Spinal cord (tissue), 10 donors: ENCODE results near the gene TMEM190. TPM values are rescaled to one million over a fixed set of nuclear protein-coding genes. Genes with fewer than 3 reads are reported as not detected.

Experiments
- DNase-seq, 6 donors: peaks; one replicate each; pipeline versions ENCODE4 v3.0.0 to v3.0.0-alpha.2; 2013 to 2015; ENCODE audit warnings: low spot score in 6 of 6, low read depth in 4 of 6
- H3K27ac ChIP-seq: one replicate; pipeline ENCODE4 v1.5.1; 2013; ENCODE audit warnings: low read depth, low read length, control low read depth
- H3K27me3 ChIP-seq: one replicate; pipeline ENCODE4 v1.6.1; 2013; ENCODE audit warnings: low read length; ENCODE audit not compliant: control insufficient read depth, insufficient read depth
- H3K36me3 ChIP-seq: one replicate; pipeline ENCODE4 v1.6.1; 2013; ENCODE audit warnings: low read length; ENCODE audit not compliant: control insufficient read depth, insufficient read depth
- H3K4me1 ChIP-seq: one replicate; pipeline ENCODE4 v1.6.1; 2013; ENCODE audit warnings: low read length; ENCODE audit not compliant: control insufficient read depth, insufficient read depth
- H3K4me3 ChIP-seq: one replicate; pipeline ENCODE4 v1.5.1; 2013; ENCODE audit warnings: low read depth, low read length, control low read depth
- H3K9me3 ChIP-seq: one replicate; pipeline ENCODE4 v1.6.1; 2013; ENCODE audit warnings: low read length; ENCODE audit not compliant: control insufficient read depth, insufficient read depth
- WGBS: methylation state at CpG from one replicate; pipeline ENCODE4 v1.1.5; 2013; ENCODE audit warnings: missing lambda C conversion rate; ENCODE audit not compliant: insufficient coverage; 5-methylcytosine and 5-hydroxymethylcytosine counted together
- polyA plus RNA-seq, 2 donors: library from polyadenylated mRNA; unstranded; fragments of 120-200 nt; gene quantifications; one replicate each; pipeline ENCODE4 v1.2.1, GENCODE V29; 2013; ENCODE audit not compliant: insufficient read length in 2 of 2
- total RNA-seq, 2 donors: library from RNA; depleted of rRNA in 1 of 2; stranded (reverse); fragments of 120-200 nt in 1 of 2; fragments of >200 nt in 1 of 2; gene quantifications; one replicate each; pipeline versions ENCODE4 v1.2.3 to v1.2.4, GENCODE V29; 2013 to 2014
- donor health status: healthy.

TMEM190 gene
- total and polyA plus RNA-seq, 4 donors: 0.40 to 5.0 (median 1.4) TPM

DNA sequence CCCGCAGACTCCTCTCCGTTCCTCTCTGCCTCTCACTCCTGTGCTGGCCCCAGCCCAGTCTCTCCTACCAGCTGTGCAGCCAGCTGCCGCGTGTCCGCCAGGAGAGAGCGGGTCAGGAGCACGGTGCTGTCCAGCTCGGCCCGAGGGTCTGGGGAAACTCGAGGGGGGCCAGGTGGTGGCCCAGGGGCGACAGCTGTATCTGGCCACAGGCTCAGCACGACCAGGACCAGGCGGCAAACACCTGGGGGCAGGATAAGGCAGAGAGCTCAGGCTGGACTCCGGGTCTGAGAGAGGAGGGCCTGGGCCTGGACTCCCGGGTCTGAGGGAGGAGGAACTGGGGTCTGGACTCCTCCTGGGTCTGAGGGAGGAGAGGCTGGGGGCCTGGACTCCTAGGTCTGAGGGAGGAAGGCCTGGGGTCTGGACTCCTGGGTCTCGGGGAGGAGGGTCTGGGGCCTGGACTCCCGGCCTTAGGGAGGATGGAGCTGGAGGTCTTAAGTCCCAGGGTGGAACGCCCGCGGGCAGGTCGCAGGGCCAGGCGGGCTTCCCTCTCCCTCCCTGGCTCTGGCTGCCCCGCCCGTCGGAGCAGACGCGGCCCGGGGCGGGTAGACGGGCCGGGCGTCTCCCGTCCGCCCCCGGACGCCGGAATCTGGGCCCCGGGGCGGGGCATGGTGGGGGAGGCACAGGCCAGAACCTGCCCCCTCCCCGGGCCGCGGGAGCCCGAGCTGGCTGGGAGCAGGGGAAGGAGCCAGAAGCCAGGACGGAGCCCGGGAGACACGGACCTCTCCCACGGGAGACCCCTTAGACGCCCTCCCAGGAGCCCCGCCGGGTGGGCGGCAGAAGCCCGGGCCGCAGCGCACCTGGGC, 7.7 kb upstream of the TMEM190 start:
- no peak for DNase-seq
- Histone ChIP-seq H3K27me3 (peaks cover 59% of the 10 kb centered on the region), H3K9me3 (no peaks in the 10 kb centered on the region), H3K4me3 (no peak overlapping the region), H3K36me3 (no peaks in the 10 kb centered on the region), H3K27ac (no peak overlapping the region), H3K4me1 (peaks cover 27% of the 10 kb centered on the region)
- 8% methylated on average over 54 of the region's 54 CpGs for WGBS

DNA sequence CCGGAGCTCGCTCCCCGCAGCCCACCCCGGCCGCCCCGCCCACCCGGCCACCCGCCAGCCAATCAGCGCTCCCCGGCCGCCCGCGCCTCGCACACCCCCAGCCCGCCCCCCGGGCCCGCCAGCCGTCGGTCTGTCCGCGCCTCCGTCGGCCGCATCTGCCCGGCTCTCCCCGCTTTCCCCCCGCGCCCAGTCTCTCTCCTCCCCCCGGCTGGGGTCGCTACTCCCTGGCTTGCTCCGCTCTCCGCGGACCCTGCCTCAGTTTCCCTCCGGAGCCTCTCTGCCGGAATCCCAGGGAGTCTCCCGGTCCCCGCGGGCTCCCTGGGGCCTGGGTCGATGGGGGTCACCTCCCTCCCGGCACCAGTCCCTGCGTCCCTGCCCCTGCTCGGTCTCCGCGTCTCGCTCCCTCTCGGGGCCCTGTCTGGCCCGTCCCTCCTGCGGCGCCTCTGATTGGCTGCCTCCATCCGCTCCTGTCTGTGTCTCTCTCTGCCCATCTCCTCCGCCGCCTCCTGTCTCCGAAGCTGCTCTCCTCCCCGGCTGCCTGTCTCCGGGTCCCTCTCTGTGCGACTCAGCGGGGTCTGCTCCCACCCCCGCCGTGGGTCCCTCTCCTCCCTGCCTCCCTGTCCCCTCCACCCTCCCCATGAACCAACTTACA, 6.8 kb upstream of the TMEM190 start:
- under 1% methylated on average over 53 of the region's 59 CpGs for WGBS
- DNase-seq: peak in 2 of 6 donors; percentile 63 to 78

DNA sequence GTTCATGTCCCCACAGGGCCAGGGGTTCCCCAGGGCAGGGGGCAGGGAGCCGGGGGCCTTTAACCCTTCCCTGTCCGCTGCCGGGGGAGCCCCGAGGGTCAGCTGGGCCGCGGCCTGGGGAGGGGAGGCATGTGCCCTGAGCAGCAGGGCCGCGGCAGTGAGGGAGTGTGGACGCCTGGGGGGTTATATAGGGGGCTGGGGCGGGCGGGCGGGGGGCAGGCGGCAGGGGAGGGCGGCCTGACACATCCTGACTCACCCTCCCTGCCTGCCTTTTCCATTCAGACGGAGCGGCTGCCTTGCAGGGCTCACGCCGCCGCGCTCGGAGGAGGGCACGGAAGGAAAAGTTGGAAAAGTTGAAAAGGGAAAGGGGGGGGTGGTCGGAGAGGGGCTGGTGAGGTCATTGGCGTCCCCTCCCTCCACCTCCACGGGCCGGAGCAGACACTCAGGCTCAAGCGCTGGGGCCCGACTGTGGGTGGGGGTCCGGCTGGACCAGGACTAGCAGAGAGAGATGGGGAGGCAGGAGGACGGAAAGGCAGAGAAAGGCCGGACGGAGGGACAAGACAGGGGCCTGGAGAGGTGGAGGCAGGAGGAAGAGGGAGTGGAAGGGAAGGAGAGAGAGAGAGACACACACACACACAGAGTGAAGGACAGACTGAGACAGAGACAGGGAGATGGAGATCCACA, 6.2 kb upstream of the TMEM190 start, which contains the start of gene IL11:
Gene IL11, minus strand, starts transcription at position 159 of the 684 bp plus-strand sequence. Its CDS starts 153 bp downstream, at position 6.
- H3K4me3 ChIP-seq: peak within 1 kb of the TSS; percentile 26
- peaks cover 32% of the 10 kb centered on the region for H3K4me1 ChIP-seq
- H3K27me3 ChIP-seq: peaks cover 67% of the 10 kb centered on the region
- H3K9me3 ChIP-seq: no peaks in the 10 kb centered on the region
- 7% methylated on average over 7 of the region's 32 CpGs for WGBS
- no peak within 1 kb of the TSS for H3K27ac ChIP-seq
- no peaks in the 10 kb centered on the region for H3K36me3 ChIP-seq
- no peak for DNase-seq

More for the DNA sequence above, 6.8 kb upstream of the TMEM190 start:
- peaks cover 32% of the 10 kb centered on the region for H3K4me1 ChIP-seq
- H3K27me3 ChIP-seq: peaks cover 66% of the 10 kb centered on the region
- H3K4me3 ChIP-seq: peak overlapping the region; percentile 26
- H3K9me3 ChIP-seq: no peaks in the 10 kb centered on the region
- no peaks in the 10 kb centered on the region for H3K36me3 ChIP-seq
- H3K27ac ChIP-seq: no peak overlapping the region

DNA sequence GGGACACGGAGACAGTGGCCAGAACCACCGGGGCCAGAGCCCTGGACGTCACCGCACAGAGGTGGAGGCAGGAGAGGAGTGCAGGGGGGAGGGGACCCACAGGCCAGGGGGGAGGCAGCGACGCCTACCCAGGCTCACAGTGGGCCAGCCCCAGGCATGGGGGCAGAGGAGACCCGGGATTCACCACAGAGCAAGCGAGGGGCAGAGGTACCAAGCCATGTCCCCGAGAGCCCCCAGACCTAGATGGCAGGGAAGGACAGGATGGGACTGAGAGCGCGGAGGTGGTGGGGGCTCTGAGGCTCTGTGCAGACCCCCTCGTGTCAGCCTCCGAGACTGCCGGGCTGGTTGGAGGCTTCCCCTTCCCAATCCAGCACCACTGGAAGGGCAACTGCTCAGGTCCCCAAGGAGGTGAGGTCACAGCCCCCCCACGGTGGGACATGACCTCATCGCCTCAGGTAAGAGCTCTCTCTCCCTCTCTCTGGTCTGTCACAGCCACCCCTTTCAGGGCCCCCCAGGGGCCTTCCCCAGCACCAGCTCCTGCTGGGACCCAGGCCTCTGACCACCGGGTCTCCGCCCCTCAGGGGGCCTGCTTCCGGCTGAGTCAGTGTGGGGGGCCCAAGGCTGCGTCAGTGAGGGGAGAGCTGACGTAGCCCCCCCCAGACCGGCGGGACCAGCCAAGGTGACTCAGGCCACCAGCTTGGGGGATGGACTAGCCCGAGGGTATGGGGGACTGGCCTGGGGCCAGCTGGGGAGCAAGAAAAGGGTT, 4.1 kb upstream of the TMEM190 start:
- peaks cover 46% of the 10 kb centered on the region for H3K4me1 ChIP-seq
- no peak overlapping the region for H3K27ac ChIP-seq
- no peak overlapping the region for H3K4me3 ChIP-seq
- H3K9me3 ChIP-seq: no peaks in the 10 kb centered on the region
- H3K36me3 ChIP-seq: no peaks in the 10 kb centered on the region
- peaks cover 84% of the 10 kb centered on the region for H3K27me3 ChIP-seq
- no peak for DNase-seq
- WGBS: 40% methylated on average over 21 of the region's 24 CpGs

DNA sequence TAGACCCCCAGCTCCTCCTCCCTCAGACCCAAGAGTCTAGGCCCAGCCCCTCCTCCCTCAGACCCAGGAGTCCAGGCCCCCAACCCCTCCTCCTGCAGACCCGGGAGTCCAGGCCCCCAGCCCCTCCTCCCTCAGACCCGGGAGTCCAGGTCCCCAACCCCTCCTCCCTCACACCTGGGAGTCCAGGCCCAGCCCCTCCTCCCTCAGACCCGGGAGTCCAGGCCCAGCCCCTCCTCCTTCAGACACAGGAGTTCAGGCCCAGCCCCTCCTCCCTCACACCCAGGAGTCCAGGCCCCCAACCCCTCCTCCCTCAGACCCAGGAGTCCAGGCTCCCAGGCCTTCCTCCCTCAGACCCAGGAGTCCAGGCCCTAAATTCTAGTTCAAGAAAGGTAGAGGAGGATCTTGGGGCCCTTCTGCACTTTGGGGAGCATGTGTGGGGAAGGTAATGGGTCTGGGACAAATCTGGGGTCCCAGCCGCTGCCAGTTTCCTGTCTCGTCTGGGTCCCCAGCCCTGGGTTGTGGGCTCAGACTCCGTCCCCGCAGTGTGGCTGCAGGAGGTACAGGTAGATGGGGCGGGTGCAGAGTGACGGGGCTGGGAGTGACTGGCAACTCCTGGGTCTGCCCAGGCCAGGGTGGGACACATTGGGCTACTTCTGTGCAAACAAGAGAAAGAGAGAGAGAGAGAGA, 3.2 kb upstream of the TMEM190 start:
- Histone ChIP-seq H3K9me3 (no peaks in the 10 kb centered on the region), H3K4me3 (no peak overlapping the region), H3K27me3 (peaks cover 82% of the 10 kb centered on the region), H3K27ac (no peak overlapping the region), H3K4me1 (peaks cover 49% of the 10 kb centered on the region), H3K36me3 (no peaks in the 10 kb centered on the region)
- no peak for DNase-seq
- 52% methylated on average over 8 of the region's 9 CpGs for WGBS

DNA sequence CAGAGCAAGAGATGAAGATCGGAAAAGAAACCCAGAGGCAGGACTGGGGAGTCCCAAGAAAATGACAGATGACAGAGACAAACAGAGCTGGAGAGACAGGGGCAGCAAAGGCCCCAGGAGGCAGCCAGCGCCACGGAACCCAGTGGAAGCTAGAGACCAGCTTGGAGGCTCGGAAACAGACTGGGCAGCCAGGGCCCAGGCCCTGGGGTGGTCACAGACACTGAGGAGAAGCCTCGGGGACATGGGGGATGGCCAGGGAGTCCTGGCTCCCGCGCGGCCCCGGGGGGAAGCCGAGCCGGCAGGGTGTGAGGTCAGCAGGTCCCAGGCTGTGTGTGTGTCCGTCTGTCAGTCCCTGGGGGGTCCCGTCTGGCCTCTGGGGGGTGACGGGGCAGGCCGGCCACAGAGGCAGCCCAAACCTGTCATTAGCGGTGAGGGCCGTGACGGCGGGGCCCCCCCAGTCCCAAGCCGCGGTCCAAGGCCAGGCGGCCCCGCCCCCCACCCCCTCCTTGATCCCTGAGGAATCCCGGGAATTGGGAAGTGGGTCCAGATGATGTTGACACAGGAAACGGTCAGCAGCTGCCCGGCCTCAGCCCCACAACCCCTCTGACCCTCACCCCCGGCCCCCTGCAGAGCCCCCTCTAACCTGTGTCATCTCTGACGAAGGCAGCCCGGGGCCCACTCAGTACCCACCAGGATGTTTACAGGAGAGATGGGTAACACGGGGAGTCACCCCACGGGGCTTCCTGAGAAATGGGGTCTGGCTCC, 2.5 kb upstream of the TMEM190 start:
- Histone ChIP-seq H3K9me3 (no peaks in the 10 kb centered on the region), H3K36me3 (no peaks in the 10 kb centered on the region), H3K27ac (no peak overlapping the region), H3K4me3 (no peak overlapping the region), H3K27me3 (peaks cover 75% of the 10 kb centered on the region), H3K4me1 (peaks cover 42% of the 10 kb centered on the region)
- WGBS: 11% methylated on average over 23 of the region's 31 CpGs
- DNase-seq: no peak

DNA sequence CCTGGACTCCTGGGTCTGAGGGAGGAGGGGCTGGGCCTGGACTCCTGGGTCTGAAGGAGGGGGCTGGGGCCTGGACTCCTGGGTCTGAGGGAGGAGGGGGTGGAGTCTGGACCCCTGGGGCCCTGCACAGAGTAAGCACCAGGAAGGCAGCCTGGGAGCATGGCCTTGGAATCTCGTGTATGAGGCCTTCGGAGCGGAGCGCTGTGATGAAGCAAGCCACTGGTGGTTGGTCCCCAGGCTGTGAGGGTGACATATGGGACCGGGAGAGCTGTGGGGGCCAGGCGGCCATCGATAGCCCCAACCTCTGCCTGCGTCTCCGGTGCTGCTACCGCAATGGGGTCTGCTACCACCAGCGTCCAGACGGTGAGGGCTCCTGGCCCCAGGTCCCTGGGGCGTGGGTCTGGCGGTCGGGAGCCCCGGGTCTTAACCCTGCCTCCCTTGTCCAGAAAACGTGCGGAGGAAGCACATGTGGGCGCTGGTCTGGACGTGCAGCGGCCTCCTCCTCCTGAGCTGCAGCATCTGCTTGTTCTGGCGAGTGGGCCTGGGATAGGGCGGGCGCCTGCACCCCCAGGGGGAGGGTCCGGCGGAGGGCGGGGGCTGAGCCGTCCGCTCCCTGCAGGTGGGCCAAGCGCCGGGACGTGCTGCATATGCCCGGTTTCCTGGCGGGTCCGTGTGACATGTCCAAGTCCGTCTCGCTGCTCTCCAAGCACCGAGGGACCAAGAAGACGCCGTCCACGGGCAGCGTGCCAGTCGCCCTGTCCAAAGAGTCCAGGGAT, 918 bp downstream of the TMEM190 start:
- peak in 1 of 6 donors; percentile 37 for DNase-seq
- peaks cover 44% of the 10 kb centered on the region for H3K27me3 ChIP-seq
- no peak overlapping the region for H3K4me3 ChIP-seq

DNA sequence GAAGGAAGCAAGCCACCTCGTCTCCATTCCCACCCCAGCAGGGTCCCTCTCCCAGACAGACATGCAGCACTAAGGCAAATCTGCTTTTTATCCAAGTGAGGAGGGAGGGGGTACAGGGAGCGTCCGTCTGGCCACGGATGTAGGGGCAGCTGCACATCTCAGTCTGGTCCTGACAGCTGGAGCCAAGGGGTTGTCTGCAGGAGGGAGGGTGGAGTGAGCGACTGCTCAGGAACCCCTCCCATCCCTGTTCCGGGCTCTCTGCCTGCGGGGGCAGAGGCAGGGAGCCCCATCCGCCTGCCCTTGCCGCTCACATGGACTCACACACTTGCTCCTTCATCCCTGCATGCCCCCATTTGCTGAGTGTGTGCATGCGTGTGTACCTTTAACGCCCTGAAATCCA, 2.5 kb downstream of the TMEM190 start:
- Histone ChIP-seq H3K36me3 (no peaks in the 10 kb centered on the region), H3K4me3 (no peak overlapping the region), H3K27me3 (peaks cover 30% of the 10 kb centered on the region), H3K4me1 (peaks cover 31% of the 10 kb centered on the region), H3K27ac (no peak overlapping the region), H3K9me3 (no peaks in the 10 kb centered on the region)
- 20% methylated on average over 1 of the region's 11 CpGs for WGBS
- no peak for DNase-seq

More for the DNA sequence above, 918 bp downstream of the TMEM190 start:
- no peaks in the 10 kb centered on the region for H3K9me3 ChIP-seq
- H3K36me3 ChIP-seq: no peaks in the 10 kb centered on the region
- peaks cover 29% of the 10 kb centered on the region for H3K4me1 ChIP-seq
- no peak overlapping the region for H3K27ac ChIP-seq
- WGBS: 11% methylated on average over 43 of the region's 43 CpGs
